ENCODE measurements around the gene WASF1.

DNA sequence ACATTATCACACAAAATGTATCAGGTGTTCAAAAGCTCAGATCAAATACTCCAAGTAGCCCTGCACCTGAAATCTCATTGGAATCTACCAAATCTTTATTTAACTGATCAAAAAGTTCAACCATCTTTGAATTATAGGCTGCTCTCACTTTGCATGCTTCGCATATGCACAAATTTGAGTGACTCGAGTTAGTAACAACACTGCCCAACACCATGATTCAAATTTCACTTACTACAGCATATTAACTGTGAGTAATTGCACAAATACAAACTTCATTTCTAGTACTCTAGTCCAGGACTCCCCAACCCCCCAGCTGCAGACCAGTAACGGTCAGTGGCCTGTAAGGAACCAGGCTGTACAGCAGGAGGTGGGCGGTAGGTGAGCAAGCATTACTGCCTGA lies 51.1 kb downstream of the WASF1 start:
- TF ChIP-seq EZH2phosphoT487 (IDR thresholded peaks at IDR 0.05; ENCODE audit: borderline replicate concordance, low read length): no peak
- no peak for TF ChIP-seq CTCF (conservative IDR thresholded peaks at IDR 0.05; ENCODE audit: low read depth, low read length)
- no peak for TF ChIP-seq EZH2 (IDR thresholded peaks at IDR 0.05; ENCODE audit: low read length, unreplicated experiment)

Measured in PC-3 (cell line).